ENCODE measurements around the gene PITX1.

DNA sequence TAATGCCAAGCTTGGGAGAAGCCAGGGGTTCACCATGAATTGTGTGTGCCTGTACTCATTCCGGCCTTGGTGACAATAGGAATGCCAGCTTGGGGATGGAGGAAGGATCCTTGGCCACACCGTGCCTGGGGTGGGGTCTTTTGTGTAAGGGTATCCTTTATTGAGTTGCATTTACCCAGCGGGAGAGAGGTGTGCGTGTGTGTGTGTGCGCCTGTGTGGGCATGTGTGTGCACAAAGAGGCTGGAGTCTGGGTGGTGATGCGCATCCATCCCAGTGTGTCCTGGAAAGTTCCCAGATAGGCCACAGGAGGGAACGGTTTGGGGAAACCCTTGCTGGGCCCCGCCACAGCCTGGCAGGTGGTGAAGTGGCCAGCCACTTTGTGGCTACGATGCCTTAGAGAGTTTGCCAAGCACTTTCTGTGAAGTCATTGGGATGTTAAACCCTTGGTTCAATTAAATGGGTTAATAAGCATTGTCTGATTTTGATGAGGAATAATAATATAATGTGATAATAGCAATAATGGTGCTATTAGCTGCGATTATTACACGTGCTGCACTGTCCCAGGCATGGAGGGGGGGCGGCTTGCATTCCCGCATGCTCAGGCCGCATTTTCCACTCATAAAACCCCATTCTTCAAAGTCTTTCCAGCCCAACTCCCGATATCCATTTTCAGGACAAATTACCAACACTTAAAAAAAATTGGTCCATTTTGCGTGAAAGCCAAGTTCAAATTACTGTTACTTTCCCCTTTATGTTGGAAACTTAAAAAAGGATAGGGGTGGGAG lies 13.7 kb downstream of the PITX1 start:
- TF ChIP-seq GATA3 (IDR thresholded peaks at IDR 0.05; ENCODE audit: low read depth, low read length) (no peak), GATA2 (IDR thresholded peaks at IDR 0.05; ENCODE audit: low read depth, low read length) (no peak)

Data from SH-SY5Y (cell line).